ENCODE measurements around the gene C15orf61.

The C15orf61 gene

DNA sequence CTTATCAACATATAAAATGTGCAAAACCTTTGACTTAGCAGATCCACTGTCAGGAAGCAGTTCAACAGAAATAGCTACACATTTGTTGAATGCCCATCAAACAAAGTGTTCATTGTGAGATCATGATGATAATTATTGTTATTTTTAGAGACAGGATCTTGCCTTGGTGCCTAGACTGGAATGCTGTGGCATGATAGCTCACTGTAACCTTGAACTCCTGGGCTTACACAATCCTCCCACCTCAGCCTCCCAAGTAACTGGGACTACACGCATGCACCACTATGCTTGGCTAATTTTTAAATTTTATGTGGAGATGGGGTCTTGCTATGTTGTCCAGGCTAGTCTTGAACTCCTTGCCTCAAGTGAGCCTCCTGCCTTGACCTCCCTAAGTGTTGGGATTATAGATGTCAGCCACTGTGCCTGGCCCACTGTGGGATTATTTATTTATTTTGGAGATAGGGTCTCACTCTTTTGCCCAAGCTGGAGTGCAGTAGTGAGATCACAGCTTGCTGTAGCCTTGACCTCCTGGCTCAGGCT, 30.3 kb downstream of the C15orf61 start:
- no peak for DNase-seq

DNA sequence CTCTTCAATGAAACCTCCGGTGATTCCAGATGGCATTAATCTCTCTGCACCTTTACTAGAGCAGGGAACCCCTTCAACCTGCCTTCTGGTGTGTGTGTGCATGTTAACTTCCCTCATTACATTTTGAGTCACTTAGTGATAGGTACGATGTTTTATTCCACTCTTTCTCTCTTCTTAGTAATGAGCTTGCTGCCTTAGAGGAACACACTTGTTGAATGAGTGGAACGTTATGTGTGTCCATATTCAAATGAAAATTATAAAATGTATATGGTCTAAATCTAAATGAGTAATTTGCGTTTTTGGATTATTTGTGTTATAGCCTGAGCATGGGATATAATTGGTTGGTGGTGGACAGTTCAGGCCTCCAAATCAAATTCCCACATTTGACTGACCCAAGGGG, 33.6 kb downstream of the C15orf61 start:
- no peak for DNase-seq

DNA sequence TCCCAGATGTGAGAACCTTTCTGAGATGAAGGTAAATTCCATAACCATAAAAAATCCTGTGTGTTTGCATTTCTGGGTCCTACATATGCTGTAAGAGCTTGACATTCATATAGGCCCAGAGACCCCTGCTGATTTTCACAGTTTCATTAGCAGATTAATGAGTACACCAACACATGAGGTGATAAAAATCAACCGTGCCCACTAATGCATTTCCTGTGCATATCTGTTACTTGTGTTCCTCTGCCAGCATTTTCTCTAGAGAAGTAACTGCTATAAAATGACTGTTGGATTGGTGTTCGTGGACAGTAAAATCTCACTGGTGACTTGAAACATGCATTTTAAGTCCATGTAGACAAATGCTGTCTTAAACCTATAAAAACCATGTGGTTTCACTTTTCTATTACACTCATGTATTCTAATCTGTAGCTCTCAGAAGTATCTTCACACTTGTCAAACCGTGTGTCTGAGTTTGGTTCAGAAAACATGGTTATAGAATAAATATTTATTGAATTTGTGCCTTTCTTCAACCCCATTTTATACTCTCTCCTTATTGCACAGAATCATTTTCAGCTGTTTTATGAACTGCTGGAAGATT, 36.1 kb downstream of the C15orf61 start:
- DNase-seq: no peak

DNA sequence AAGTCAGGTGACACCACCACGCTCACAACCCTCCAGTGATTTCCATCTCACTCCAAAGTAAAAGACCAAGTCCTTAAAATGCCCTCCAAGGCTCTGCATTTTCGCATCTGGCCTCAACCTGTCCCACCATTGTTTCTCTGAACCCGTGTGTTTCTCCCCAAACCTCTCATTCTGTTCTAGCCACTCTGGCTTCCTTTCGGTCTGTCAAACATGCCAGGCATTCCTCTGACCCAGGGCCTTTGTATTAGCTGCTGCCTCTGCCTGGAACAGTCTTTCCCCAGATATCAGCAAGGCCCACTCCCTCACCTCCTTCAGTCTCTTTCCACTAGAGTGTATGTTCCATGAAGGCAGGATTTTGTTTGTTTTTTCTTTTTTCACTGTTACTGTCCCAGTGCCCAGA, 37.6 kb downstream of the C15orf61 start:
- no peak for DNase-seq

DNA sequence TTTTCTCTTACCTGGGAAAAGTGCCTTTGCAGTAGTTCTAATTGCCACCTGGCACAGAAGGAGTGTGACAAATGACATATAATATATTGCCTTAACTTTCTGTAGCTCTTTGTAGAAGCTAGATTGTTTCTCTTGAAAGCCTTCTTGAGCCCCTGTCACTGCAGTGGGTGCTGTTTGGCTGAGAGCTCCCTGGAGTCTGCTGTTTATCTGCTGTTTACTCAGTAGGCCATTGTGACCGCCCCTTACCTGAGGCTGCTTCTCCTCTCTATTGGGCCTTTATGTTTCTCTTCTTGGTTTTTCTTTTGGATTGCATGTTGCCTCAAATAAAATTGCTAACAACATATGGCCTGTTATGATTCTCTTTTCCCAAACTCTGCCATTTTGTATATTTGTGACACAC, 38.2 kb downstream of the C15orf61 start:
- no peak for DNase-seq

DNA sequence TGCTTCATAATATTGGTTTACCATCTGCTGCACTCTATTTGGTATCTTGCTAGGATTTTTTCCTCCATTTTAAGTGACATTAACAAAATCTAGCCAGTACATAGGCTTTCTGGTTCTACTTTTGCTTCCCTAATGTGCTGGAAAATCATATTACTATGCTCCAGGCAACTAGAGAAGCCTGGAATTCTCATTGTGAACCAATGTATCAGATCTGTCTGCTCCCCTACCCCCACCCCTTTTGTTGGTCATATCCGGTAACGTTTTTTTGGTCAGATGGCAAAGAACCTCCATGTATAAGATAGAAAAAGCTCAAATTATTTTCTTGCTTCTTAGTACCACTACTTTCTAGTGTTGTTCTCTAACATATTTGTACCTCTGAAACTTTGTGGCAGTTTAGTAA, 38.6 kb downstream of the C15orf61 start:
- DNase-seq: no peak

DNA sequence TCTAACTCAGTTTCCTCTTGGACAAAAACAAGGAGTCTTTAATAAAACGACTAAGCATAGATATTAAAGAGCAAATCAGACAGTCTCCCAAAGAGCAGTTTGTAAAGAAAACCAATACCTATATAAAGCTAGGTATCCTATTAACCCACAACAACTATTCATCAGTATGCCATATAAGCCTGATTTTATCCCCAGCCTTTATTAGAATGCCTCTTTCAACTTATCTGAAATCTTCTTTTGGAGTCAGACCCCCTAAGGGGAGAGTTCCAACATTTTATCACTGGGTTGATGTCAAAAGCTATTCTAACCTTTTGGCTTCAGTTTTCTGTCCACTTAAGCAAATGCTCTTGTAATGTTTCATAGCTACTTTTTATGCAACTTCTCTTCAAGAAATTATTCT, 39.4 kb downstream of the C15orf61 start:
- DNase-seq: no peak

DNA sequence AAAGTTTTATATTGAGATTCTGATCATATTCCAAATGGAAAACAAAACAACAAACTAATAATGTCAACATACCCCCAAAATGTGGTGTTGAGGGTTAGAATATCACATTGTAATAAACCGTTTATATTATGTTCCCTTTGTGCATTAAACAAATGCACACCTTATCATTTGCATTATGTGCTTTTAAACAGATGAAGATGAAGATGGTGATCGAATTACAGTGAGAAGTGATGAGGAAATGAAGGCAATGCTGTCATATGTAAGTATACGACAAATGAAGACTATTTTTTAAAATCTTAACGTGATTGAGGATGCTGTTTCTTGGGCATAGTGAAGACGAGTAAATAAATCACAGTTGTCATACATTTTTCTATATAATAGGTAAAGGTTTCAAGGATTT, 42.2 kb downstream of the C15orf61 start:
- DNase-seq: no peak

DNA sequence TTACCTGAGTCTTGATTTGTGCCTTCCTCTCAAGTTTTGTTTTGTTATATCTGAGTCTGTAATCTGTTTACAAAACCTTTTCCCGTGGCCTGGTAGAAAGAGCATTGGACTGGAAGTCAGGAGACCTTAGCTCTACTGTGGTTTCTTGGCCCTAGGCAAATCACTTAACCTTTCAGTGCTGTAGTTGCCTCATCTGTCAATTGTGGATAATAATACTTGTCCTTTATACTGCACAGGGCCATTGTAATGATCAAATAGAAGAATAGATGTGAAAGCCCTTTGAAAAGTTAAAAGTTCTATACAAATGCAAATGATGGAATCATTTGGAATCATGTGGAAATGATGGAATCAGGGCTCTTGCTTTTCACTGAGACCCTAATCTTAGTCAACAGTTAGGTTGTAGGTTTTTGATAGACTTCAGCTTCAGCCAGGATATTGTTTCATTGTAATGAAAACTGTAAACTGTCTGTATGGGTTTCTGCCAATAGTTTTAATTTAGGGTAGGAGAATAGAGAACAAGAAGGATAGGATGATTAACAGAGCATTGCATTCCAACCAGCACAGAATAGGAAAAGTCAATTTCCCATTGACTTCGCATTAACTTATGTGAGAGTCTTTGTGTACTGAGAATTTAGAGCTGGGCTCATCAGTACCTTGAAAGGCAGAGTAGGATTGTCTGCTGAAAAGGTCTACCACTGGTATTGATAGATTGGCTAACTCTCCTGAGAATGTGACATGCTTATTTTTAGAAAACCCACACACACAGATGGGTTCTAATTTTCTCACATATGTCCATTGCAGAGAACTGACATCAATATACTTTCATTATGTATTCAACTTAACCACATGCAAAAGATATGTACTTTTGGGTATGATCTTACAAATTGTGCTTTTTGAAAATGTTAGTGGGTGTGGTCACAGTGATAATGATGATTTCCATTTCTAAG, 43.4 kb downstream of the C15orf61 start:
- no peak for DNase-seq

DNA sequence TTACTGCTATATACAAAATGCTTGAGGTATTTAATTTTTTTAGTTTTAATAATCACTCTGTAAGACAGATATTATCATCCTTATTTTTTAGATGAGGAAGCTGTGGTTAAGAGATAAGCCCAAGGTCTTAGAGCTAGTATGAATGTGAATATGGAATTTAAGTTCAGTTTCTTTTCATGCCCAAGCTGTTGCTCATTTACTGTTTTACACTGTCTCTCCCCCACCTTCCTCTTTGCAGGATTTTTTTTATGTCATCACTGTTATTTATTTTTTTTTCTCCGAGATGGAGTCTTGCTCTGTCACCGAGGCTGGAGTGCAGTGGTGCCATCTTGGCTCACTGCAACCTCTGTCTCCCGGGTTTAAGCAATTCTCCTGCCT, 44.0 kb downstream of the C15orf61 start:
- DNase-seq: no peak

DNA sequence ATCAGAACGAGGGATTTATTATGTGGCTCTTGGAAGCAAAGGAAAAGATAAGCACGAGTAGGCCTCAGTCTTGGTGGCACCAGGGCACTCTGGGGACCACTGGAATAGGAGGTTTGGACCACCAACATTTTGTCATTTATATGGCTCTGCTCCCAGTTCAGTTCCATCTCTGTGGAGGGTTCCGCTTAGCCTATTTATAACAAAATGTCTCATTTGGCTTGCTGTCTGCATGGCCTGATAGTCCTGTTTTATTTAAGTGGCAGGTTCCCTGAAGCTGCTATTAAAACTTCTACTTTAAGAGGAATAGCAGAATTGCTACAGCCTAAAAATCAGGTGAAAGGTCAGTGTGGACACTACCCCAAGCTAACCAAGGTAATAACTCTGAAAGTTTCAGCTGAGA, 48.7 kb downstream of the C15orf61 start:
- DNase-seq: no peak

DNA sequence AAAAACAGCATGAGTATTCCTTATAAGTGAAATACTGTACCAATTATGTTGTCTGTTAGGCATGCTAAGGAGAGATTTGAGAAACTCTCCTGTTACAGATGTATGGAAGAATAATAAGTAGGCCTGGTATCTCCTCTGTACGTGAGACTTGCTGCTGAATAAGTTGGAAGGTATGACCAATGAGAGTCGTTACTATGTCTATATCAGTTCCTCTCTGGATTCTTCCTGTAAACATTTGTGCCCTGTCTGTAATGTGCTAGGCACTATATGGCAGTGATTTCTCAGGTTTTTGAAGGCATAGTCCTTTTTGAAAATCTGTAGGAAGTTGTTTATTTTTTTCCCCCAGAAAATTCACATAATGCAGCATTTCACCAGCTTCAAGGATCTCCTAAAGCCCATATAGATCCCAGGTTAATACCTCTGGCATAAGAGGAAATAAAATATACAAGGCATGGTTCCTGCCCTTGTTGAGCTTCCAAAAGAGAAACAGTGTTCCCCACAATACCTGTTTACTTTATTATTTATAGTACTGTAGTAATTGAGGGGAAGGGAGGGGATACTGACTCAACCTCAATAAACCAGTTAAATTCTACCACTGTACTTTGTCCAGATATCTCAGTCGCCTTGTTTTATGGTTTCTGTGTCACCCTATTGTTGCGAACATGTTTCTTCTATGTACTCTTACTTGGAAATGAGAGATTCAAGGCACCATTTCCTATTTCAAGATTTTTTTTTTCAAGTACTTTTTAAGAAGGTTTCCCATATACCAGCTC, 50.1 kb downstream of the C15orf61 start:
- no peak for DNase-seq

DNA sequence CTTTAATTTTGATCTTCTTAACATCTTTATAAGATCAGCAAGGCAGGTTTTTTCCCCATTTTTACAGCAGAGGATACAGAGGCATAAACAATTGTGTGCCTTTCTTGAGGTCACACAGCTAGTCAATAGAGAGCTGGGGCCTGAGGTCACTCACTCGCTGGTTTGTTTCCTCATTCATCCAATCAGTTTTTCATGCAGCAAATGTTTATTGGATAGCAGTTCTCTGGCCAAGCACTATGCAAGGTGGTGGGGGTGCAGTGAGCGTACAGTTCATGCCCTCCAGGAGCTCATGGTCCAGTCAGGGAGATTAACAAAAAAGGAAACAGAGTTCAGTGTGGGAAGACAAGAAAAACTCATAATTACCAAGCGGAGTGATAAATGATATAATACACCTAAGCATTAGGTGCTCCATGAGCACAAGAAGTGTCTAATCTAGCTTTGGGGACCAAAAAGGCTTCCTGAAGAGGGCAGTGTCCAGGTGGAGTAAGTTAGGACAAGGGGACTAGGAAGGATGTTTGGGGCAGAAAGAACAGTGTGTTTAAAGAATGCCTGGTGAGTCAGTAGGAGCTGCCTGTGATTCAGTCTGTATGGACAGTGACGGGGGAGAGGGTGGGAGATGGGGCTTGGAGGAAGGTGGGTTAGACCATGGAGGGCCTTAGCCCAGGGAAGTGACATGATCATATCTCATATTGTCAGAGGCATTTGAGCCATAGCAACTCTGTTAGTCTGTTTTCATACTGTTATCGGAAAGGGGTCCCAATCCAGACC, 50.9 kb downstream of the C15orf61 start:
- DNase-seq: no peak

DNA sequence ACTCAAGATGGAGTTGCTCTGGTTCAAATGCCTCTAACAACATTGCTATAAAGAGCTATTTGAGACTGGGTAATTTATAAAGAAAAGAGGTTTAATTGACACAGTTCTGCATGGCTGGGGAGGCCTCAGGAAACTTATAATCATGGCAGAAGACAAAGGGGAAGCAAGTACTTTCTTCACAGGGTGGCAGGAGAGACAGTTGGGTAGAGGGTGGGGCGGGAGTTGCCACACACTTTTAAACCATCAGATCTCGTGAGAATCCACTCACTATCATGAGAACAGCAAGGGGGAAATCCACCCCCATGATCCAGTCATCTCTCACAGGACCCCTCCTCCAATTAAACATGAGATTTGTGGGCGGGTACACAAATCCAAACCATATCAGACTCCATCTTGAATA, 52.3 kb downstream of the C15orf61 start:
- no peak for DNase-seq

DNA sequence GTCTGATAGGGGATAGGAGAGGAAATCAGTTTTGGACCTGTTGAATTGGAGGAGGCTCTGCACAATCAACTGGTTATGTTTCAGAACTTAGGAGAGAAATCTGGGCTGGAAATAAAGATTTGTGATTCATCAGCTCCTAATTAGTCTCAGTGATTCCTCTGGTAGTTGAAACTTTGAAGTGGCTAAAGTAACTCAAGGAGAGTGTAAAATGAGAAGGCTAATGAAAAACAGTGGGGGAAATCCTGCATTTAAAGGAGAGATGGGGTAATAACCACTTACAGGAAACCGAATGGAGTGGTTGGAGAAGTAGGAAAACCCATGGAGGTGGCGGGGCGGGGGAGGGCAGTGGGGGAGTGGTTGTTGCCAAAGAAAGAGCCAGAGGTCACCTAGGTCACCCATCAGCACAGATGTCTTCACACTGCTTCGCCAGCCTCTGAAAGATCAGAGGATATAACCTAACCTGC, 54.1 kb downstream of the C15orf61 start:
- DNase-seq: no peak

DNA sequence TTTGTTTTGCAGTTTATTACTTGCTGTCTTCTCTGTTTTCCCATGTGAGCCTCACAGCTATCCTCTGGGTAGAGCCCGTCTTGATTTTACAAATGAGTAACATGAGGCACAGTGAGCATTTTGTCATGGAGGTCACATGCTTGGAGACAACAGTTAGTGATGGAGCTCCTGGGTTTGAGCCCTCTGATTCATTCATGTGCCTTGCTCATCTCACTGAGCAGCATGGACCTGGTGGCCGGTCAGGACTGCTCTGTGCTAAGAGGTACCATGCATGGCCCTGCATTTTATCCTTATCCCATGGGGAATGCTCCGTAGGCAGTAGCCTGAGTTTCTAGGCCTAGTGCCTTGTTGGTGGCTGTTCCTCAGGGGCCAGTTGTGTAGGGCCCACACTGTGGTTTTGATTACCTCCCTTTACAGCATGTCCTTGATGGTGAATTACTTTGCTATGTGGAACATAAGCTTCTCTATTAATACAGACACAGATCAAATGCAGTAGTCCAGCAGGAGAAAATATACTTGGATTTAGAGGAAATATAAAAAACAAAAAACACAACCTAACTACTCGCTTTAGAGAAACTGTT, 57.2 kb downstream of the C15orf61 start:
- no peak for DNase-seq

DNA sequence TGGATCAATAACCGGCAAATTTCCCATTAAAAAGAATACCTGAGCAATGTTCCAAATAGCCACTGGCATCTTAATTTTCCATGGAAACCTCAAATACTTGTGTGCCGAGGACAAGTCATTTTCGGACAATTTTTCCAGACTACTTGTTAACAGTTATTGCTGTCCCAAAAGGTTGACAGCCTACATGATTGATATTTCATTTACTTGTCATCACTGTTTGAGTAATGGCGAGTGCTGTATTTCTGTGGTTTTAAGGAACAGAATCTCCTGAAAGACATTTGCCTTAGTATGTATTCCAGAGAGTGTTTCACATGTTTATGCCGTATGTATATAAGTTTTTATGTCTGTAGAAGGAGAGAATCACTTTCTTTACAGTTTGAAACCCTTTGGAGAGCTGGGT, 58.2 kb downstream of the C15orf61 start:
- no peak for DNase-seq
